GM19438 (cell line): ENCODE data around the gene SOD3.

Source experiments
- ATAC-seq: cut with Tn5 transposase; IDR thresholded peaks from one replicate; pipeline ENCODE4 v1.9.1; 2021; ENCODE audit warnings: low read depth; ENCODE audit not compliant: unreplicated experiment

The SOD3 gene

GRCh38 chr4:24775032-24775605 is 20.3 kb upstream of the SOD3 start:
- no peak for ATAC-seq

- no peak for ATAC-seq
Observed at GRCh38 chr4:24775750-24776149, 19.6 kb upstream of the SOD3 start.

- no peak for ATAC-seq
Observed at GRCh38 chr4:24777536-24778463, 17.6 kb upstream of the SOD3 start.

- ATAC-seq: no peak
Observed at GRCh38 chr4:24778464-24779225, 16.7 kb upstream of the SOD3 start.

GRCh38 chr4:24780936-24781495 is 14.4 kb upstream of the SOD3 start:
- no peak for ATAC-seq

GRCh38 chr4:24781999-24782745 is 13.2 kb upstream of the SOD3 start:
- no peak for ATAC-seq

GRCh38 chr4:24783506-24783905 is 11.9 kb upstream of the SOD3 start:
- no peak for ATAC-seq

- no peak for ATAC-seq
Observed at GRCh38 chr4:24791043-24791442, 4.3 kb upstream of the SOD3 start.

GRCh38 chr4:24792552-24792951 is 2.8 kb upstream of the SOD3 start:
- ATAC-seq: no peak

- ATAC-seq: no peak
Observed at GRCh38 chr4:24793219-24794005, 2.0 kb upstream of the SOD3 start.

GRCh38 chr4:24794051-24794450 is 1.3 kb upstream of the SOD3 start:
- ATAC-seq: no peak

- ATAC-seq: no peak
Observed at GRCh38 chr4:24794480-24794879, 893 bp upstream of the SOD3 start.

- ATAC-seq: no peak
Observed at GRCh38 chr4:24795666-24796381, 451 bp downstream of the SOD3 start.

- ATAC-seq: no peak
Observed at GRCh38 chr4:24796620-24797019, 1.2 kb downstream of the SOD3 start.

- ATAC-seq: no peak
Observed at GRCh38 chr4:24798036-24798610, 2.8 kb downstream of the SOD3 start.

GRCh38 chr4:24799196-24799543 is 3.8 kb downstream of the SOD3 start:
- no peak for ATAC-seq

GRCh38 chr4:24799544-24800324 is 4.4 kb downstream of the SOD3 start:
- no peak for ATAC-seq

- no peak for ATAC-seq
Observed at GRCh38 chr4:24800325-24800895, 5.0 kb downstream of the SOD3 start.
